Ovary (tissue), 3 donors: ENCODE results near the gene TMED1.

Experiments used
- EP300 ChIP-seq: sonication (generic); formaldehyde crosslinking; IDR thresholded peaks from one replicate; pipeline ENCODE4 v1.6.1; 2017; ENCODE audit warnings: antibody characterized with exemption
- POLR2A ChIP-seq: fragments of 450-650 bp; IDR thresholded peaks from one replicate; pipeline ENCODE4 v1.6.1; 2017; ENCODE audit warnings: antibody characterized with exemption, mild to moderate bottlenecking, moderate library complexity
- TF ChIP-seq, protein P1 (sequence below), 3 donors: fragments of 450-650 bp in 2 of 3; fragments of 200-600 bp in 1 of 3; IDR thresholded peaks; one replicate each; pipeline versions ENCODE4 v1.5.1 to v1.8.0; 2016 to 2022; ENCODE audit warnings: antibody characterized with exemption in 3 of 3, mild to moderate bottlenecking in 1 of 3
- donor health status: DM: no; HTN: no; CAD: no.

DNA sequence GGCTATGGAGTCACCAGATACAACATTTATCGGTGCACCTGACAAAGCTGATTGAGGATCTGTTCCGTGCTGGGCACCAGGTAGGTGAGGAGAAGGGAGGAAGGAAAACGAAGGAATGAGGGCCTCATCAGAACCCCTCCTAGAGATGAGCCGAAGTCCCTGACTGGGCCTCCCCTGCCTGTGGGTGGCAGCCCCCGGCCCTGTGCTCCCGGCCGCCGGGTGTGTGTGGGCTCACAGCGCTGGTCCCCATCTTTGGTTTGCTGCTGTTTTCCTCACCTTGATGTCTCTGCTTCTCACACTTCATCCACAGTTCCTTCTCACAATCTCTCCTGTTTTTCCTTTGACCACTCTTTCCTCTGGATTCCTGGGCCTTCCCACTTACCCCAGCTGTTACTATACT, 32.8 kb downstream of the TMED1 start:
- TF ChIP-seq, protein P1, sequence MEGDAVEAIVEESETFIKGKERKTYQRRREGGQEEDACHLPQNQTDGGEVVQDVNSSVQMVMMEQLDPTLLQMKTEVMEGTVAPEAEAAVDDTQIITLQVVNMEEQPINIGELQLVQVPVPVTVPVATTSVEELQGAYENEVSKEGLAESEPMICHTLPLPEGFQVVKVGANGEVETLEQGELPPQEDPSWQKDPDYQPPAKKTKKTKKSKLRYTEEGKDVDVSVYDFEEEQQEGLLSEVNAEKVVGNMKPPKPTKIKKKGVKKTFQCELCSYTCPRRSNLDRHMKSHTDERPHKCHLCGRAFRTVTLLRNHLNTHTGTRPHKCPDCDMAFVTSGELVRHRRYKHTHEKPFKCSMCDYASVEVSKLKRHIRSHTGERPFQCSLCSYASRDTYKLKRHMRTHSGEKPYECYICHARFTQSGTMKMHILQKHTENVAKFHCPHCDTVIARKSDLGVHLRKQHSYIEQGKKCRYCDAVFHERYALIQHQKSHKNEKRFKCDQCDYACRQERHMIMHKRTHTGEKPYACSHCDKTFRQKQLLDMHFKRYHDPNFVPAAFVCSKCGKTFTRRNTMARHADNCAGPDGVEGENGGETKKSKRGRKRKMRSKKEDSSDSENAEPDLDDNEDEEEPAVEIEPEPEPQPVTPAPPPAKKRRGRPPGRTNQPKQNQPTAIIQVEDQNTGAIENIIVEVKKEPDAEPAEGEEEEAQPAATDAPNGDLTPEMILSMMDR (IDR thresholded peaks at IDR 0.05): no peak
- no peak for TF ChIP-seq POLR2A
- TF ChIP-seq EP300: no peak
